Activated CD8-positive, alpha-beta T cell treated with anti-CD3 and anti-CD28 coated beads for 36 hours (primary cell): ENCODE measurements around the gene GATD1. TPM values are rescaled to one million over a fixed set of nuclear protein-coding genes. Genes with fewer than 3 reads are reported as not detected.

ENCODE experiments used
- ATAC-seq: fragments of 200-7000 bp; cut with Tn5 transposase; one replicate; pipeline ENCODE4 v1.10.0; 2021; ENCODE audit warnings: mild to moderate bottlenecking, moderate library complexity
- CTCF ChIA-PET: fragments of 350-600 bp; sonication (Branson Sonifier 250); formaldehyde crosslinking; loops from one replicate; lab custom pipeline; 2021; ENCODE audit warnings: antibody characterized with exemption; lab: Charles Lee
- POLR2A ChIA-PET: fragments of 350-600 bp; sonication (Branson Sonifier 250); formaldehyde crosslinking; loops from one replicate; lab custom pipeline; 2021; ENCODE audit warnings: antibody characterized with exemption; lab: Charles Lee
- DNase-seq: peaks from one replicate; pipeline ENCODE4 v3.0.0-alpha.2; 2020
- H3K27ac Mint-ChIP-seq: one replicate; pipeline ENCODE4 v1.8.0; 2021; ENCODE audit warnings: mild to moderate bottlenecking, mixed read lengths
- H3K27me3 Mint-ChIP-seq: one replicate; pipeline ENCODE4 v1.8.0; 2021; ENCODE audit warnings: mixed read lengths
- H3K36me3 Mint-ChIP-seq: one replicate; pipeline ENCODE4 v1.8.0; 2021; ENCODE audit warnings: low read depth, mixed read lengths
- H3K4me1 Mint-ChIP-seq: one replicate; pipeline ENCODE4 v1.8.0; 2021; ENCODE audit warnings: low read depth, mixed read lengths
- H3K4me3 Mint-ChIP-seq: one replicate; pipeline ENCODE4 v1.8.0; 2021; ENCODE audit warnings: mild to moderate bottlenecking, moderate library complexity, mixed read lengths
- H3K9me3 Mint-ChIP-seq: one replicate; pipeline ENCODE4 v1.8.0; 2021; ENCODE audit warnings: mixed read lengths
- CTCF ChIP-seq: fragments of 200-600 bp; IDR thresholded peaks from one replicate; pipeline ENCODE4 v1.8.0; 2022; ENCODE audit warnings: antibody characterized with exemption, mild to moderate bottlenecking
- intact Hi-C: fragments of 100-400 bp; cut with micrococcal nuclease; formaldehyde crosslinking; loops from one replicate; pipeline ENCODE4 v1.10.0; 2022
- total RNA-seq, 2 experiments: library from RNA; stranded (reverse); gene quantifications; one replicate each; pipeline ENCODE4 v1.2.3, GENCODE V29; 2021

GATD1 gene
- total RNA-seq, 2 experiments from 2014 or later: 45.8 to 48.8 TPM

DNA sequence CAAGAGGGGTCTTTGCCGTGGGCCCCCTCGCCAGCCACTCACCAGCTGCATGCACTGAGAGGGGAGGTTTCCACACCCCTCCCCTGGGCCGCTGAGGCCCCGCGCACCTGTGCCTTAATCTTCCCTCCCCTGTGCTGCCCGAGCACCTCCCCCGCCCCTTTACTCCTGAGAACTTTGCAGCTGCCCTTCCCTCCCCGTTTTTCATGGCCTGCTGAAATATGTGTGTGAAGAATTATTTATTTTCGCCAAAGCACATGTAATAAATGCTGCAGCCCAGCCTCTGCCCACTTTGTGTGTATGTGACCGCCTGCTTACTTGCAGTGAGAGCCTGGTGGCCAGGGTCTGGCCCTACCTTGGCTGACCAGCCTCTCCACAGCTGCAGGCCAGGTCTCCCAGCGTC lies 47.7 kb upstream of the GATD1 start:
- Mint-ChIP-seq H3K36me3 (peaks cover 13% of the 10 kb centered on the region), H3K27me3 (peaks cover 27% of the 10 kb centered on the region), H3K4me1 (peaks cover 38% of the 10 kb centered on the region), H3K27ac (no peak overlapping the region), H3K9me3 (no peaks in the 10 kb centered on the region), H3K4me3 (no peak overlapping the region)
- TF ChIP-seq CTCF: no peak
- ATAC-seq (no peak), DNase-seq (no peak)
- intact Hi-C loops: no loop called here
- ChIA-PET POLR2A (interaction anchor here (1.1 to 21.1 kb wide), 5 partner anchors 9 to 18 kb away, joined by 3 to 273 read pairs (median 6); partner anchors contain the start of genes PNPLA2, POLR2L, RPLP2 and TSPAN4), CTCF (no interaction called here)

- TF ChIP-seq CTCF: no peak
- DNase-seq (no peak), ATAC-seq (no peak)
- intact Hi-C loops: no loop called here
- H3K9me3 Mint-ChIP-seq: no peaks in the 10 kb centered on the region
- H3K4me1 Mint-ChIP-seq: peaks cover 32% of the 10 kb centered on the region
- ChIA-PET CTCF (no interaction called here), POLR2A (interaction anchor here (1.1 to 21.1 kb wide), 5 partner anchors 9 to 18 kb away, joined by 3 to 273 read pairs (median 6); partner anchors contain the start of genes PNPLA2, POLR2L, RPLP2 and TSPAN4)
- no peak overlapping the region for H3K27ac Mint-ChIP-seq
- H3K27me3 Mint-ChIP-seq: peaks cover 21% of the 10 kb centered on the region
- peaks cover 13% of the 10 kb centered on the region for H3K36me3 Mint-ChIP-seq
- no peak overlapping the region for H3K4me3 Mint-ChIP-seq
These were observed 47.1 kb upstream of the GATD1 start for GRCh38 chr11:824292-824880.

- CTCF ChIA-PET: no interaction called here
- intact Hi-C loops: no loop called here
- Mint-ChIP-seq H3K4me3 (no peak overlapping the region), H3K9me3 (no peaks in the 10 kb centered on the region), H3K27me3 (peaks cover 14% of the 10 kb centered on the region), H3K4me1 (peaks cover 27% of the 10 kb centered on the region), H3K36me3 (peaks cover 13% of the 10 kb centered on the region), H3K27ac (no peak overlapping the region)
- ATAC-seq: no peak
- POLR2A ChIA-PET: interaction anchor here (9.3 to 21.1 kb wide), 3 partner anchors 8 to 18 kb away, joined by 81 to 273 read pairs (median 273); partner anchors contain the start of genes CD151, CRACR2B, PNPLA2 and POLR2L
- no peak for TF ChIP-seq CTCF
- DNase-seq: no peak
These were observed 46.4 kb upstream of the GATD1 start for GRCh38 chr11:823441-824291.

GRCh38 chr11:821512-822371 lies 44.5 kb upstream of the GATD1 start:
- Mint-ChIP-seq H3K27ac (no peak overlapping the region), H3K4me3 (peak overlapping the region; percentile 73), H3K36me3 (peaks cover 13% of the 10 kb centered on the region), H3K27me3 (peaks cover 2% of the 10 kb centered on the region), H3K9me3 (no peaks in the 10 kb centered on the region), H3K4me1 (peaks cover 16% of the 10 kb centered on the region)
- no peak for DNase-seq
- no peak for ATAC-seq
- CTCF ChIA-PET: no interaction called here
- no peak for TF ChIP-seq CTCF
- intact Hi-C loops: no loop called here
- POLR2A ChIA-PET: interaction anchor here (1.2 to 15.6 kb wide), 4 partner anchors 9 to 13 kb away, joined by 4 to 273 read pairs (median 6); partner anchors contain the start of genes CD151, CRACR2B, POLR2L and TSPAN4
